GM12878 (cell line): ENCODE measurements around the gene DNMT1. TPM values are rescaled to one million over a fixed set of nuclear protein-coding genes. Genes with fewer than 3 reads are reported as not detected.

Source experiments
- PAX5 ChIP-seq: IDR thresholded peaks from 2 replicates; pipeline ENCODE4 v1.6.1; 2011; ENCODE audit warnings: low read depth, low read length, borderline replicate concordance
- RFX5 ChIP-seq: IDR thresholded peaks from 2 replicates; pipeline ENCODE4 v1.6.1; 2011; ENCODE audit warnings: low read depth, low read length, improper control_type of control experiment
- polyA plus RNA-seq, 11 experiments: library from polyadenylated mRNA; depleted of rRNA in 4 of 11; unstranded in 6 of 11; stranded (reverse) in 5 of 11; fragments of >200 nt; fragmentation: Nextera tagmentation in 4 of 11; fragmentation: Illumina TruSeq in 1 of 11; extraction: Ambion mirVana in 4 of 11; extraction: Trizol in 1 of 11; gene quantifications; 1 replicate in 1 of 11; 2 replicates in 10 of 11; pipeline versions ENCODE4 v1.2.1 to v1.2.3, GENCODE V29; 2011 to 2016; ENCODE audit warnings: inconsistent platforms in 2 of 11, missing spikeins in 2 of 11, low read depth in 1 of 11
- total RNA-seq, 4 experiments: library from RNA; depleted of rRNA in 3 of 4; stranded (reverse); fragments of >200 nt in 3 of 4; fragmentation: Illumina TruSeq in 1 of 4; extraction: Trizol in 1 of 4; gene quantifications; 2 replicates each; pipeline versions ENCODE4 v1.2.1 to v1.2.3, GENCODE V29; 2013 to 2021
- TF ChIP-seq, protein P1 (sequence below): fragments of 450-650 bp; IDR thresholded peaks from 2 replicates; pipeline ENCODE4 v1.6.1; 2017; ENCODE audit warnings: antibody characterized with exemption, mild to moderate bottlenecking, moderate library complexity
- TF ChIP-seq, protein P2 (sequence below): IDR thresholded peaks from 2 replicates; pipeline ENCODE4 v1.6.1; 2012; ENCODE audit warnings: improper control_type of control experiment, low read depth, low read length; ENCODE audit not compliant: insufficient replicate concordance
- TF ChIP-seq, protein P3 (sequence below): IDR thresholded peaks from 2 replicates; pipeline ENCODE4 v1.6.1; 2012; ENCODE audit warnings: low read depth, low read length, improper control_type of control experiment

The DNMT1 gene
- total and polyA plus RNA-seq, 10 of the 15 experiments (the other 5 are each of a cell fraction or from before 2014, with no cell fraction given): 70.0 to 290 (median 133) TPM

DNA sequence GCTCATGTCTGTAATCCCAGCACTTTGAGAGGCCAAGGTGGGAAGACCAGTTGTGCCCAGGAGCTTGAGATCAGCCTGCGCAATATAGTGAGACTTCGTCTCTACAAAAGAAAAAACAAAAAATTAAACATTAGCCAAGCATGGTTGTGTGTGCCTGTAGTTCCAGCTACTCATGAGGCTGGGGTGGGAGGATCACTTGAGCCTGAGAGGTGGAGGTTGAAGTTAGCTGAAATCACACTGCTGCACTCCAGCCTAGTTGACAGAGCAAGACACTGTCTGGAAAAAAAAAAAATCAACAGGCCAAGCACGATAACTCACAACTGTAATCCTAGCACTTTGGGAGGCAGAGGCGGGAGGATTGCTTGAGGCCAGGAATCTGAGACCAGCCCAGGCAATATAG lies 40.2 kb upstream of the DNMT1 start (continued):
- TF ChIP-seq, protein P1, sequence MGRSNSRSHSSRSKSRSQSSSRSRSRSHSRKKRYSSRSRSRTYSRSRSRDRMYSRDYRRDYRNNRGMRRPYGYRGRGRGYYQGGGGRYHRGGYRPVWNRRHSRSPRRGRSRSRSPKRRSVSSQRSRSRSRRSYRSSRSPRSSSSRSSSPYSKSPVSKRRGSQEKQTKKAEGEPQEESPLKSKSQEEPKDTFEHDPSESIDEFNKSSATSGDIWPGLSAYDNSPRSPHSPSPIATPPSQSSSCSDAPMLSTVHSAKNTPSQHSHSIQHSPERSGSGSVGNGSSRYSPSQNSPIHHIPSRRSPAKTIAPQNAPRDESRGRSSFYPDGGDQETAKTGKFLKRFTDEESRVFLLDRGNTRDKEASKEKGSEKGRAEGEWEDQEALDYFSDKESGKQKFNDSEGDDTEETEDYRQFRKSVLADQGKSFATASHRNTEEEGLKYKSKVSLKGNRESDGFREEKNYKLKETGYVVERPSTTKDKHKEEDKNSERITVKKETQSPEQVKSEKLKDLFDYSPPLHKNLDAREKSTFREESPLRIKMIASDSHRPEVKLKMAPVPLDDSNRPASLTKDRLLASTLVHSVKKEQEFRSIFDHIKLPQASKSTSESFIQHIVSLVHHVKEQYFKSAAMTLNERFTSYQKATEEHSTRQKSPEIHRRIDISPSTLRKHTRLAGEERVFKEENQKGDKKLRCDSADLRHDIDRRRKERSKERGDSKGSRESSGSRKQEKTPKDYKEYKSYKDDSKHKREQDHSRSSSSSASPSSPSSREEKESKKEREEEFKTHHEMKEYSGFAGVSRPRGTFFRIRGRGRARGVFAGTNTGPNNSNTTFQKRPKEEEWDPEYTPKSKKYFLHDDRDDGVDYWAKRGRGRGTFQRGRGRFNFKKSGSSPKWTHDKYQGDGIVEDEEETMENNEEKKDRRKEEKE: no peak
- TF ChIP-seq, protein P2, sequence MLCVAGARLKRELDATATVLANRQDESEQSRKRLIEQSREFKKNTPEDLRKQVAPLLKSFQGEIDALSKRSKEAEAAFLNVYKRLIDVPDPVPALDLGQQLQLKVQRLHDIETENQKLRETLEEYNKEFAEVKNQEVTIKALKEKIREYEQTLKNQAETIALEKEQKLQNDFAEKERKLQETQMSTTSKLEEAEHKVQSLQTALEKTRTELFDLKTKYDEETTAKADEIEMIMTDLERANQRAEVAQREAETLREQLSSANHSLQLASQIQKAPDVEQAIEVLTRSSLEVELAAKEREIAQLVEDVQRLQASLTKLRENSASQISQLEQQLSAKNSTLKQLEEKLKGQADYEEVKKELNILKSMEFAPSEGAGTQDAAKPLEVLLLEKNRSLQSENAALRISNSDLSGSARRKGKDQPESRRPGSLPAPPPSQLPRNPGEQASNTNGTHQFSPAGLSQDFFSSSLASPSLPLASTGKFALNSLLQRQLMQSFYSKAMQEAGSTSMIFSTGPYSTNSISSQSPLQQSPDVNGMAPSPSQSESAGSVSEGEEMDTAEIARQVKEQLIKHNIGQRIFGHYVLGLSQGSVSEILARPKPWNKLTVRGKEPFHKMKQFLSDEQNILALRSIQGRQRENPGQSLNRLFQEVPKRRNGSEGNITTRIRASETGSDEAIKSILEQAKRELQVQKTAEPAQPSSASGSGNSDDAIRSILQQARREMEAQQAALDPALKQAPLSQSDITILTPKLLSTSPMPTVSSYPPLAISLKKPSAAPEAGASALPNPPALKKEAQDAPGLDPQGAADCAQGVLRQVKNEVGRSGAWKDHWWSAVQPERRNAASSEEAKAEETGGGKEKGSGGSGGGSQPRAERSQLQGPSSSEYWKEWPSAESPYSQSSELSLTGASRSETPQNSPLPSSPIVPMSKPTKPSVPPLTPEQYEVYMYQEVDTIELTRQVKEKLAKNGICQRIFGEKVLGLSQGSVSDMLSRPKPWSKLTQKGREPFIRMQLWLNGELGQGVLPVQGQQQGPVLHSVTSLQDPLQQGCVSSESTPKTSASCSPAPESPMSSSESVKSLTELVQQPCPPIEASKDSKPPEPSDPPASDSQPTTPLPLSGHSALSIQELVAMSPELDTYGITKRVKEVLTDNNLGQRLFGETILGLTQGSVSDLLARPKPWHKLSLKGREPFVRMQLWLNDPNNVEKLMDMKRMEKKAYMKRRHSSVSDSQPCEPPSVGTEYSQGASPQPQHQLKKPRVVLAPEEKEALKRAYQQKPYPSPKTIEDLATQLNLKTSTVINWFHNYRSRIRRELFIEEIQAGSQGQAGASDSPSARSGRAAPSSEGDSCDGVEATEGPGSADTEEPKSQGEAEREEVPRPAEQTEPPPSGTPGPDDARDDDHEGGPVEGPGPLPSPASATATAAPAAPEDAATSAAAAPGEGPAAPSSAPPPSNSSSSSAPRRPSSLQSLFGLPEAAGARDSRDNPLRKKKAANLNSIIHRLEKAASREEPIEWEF: no peak
- TF ChIP-seq, protein P3, sequence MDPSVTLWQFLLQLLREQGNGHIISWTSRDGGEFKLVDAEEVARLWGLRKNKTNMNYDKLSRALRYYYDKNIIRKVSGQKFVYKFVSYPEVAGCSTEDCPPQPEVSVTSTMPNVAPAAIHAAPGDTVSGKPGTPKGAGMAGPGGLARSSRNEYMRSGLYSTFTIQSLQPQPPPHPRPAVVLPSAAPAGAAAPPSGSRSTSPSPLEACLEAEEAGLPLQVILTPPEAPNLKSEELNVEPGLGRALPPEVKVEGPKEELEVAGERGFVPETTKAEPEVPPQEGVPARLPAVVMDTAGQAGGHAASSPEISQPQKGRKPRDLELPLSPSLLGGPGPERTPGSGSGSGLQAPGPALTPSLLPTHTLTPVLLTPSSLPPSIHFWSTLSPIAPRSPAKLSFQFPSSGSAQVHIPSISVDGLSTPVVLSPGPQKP: no peak
- TF ChIP-seq PAX5: no peak
- TF ChIP-seq RFX5: no peak
